Cardiac fibroblast (primary cell): ENCODE data around the gene ENTPD6.
A peak's percentile ranks its signal among the peaks of the same experiment; 100 is the strongest.
"Not testable (repeated sequence)": the region's sequence is repeated elsewhere in the genome, so short reads cannot be mapped to it uniquely, and the experiment has no call there.

Experiments
- DNase-seq, 2 donors: peaks; one replicate each; pipeline versions ENCODE4 v3.0.0 to v3.0.0-alpha.2; 2010; ENCODE audit warnings: low read depth in 2 of 2
- H3K4me3 ChIP-seq, 2 donors: replicated peaks in 1 of 2; 1 replicate in 1 of 2; 2 replicates in 1 of 2; pipeline ENCODE4 v1.5.1; 2011; ENCODE audit warnings: low read depth in 2 of 2, low read length in 2 of 2, mild to moderate bottlenecking in 2 of 2, moderate library complexity in 1 of 2
- CTCF ChIP-seq: IDR thresholded peaks from one replicate; pipeline ENCODE4 v1.5.1; 2011; ENCODE audit warnings: low read depth, mild to moderate bottlenecking, low read length, inconsistent platforms

Gene ENTPD6

GRCh38 chr20:25229486-25230165 is 34.1 kb downstream of the ENTPD6 start:
- DNase-seq = no peak
- no peak overlapping the region for H3K4me3 ChIP-seq
- no peak for TF ChIP-seq CTCF

- no peak overlapping the region for H3K4me3 ChIP-seq
- TF ChIP-seq CTCF = no peak
Observed at GRCh38 chr20:25230166-25230831, 34.8 kb downstream of the ENTPD6 start.

GRCh38 chr20:25233016-25233772 is 37.7 kb downstream of the ENTPD6 start:
- no peak overlapping the region for H3K4me3 ChIP-seq
- peak; percentile 81 for DNase-seq
- TF ChIP-seq CTCF = no peak

More at GRCh38 chr20:25230166-25230831, 34.8 kb downstream of the ENTPD6 start:
- no peak for DNase-seq

GRCh38 chr20:25234009-25234849 is 38.7 kb downstream of the ENTPD6 start:
- DNase-seq, H3K4me3 ChIP-seq: not testable (repeated sequence)

- no peak for DNase-seq
- no peak overlapping the region for H3K4me3 ChIP-seq
- TF ChIP-seq CTCF = no peak
Observed at GRCh38 chr20:25236450-25237304, 41.2 kb downstream of the ENTPD6 start.

GRCh38 chr20:25237610-25238318 is 42.3 kb downstream of the ENTPD6 start:
- no peak for TF ChIP-seq CTCF
- DNase-seq = peak; percentile 98 to 100
- H3K4me3 ChIP-seq = peak overlapping the region in 1 of 2 donors; percentile 4
